Type B pancreatic cell (in vitro differentiated cells): ENCODE measurements around the gene TENM3. TPM values are rescaled to one million over a fixed set of nuclear protein-coding genes. Genes with fewer than 3 reads are reported as not detected.

ENCODE experiments used
- DNase-seq: peaks from one replicate; pipeline ENCODE4 v3.0.0; 2021; ENCODE audit warnings: mixed read lengths; ENCODE audit not compliant: unreplicated experiment; ENCODE audit errors: extremely low spot score
- H3K27ac Mint-ChIP-seq: 2 replicates; pipeline ENCODE4 v1.8.0; 2021; ENCODE audit warnings: mild to moderate bottlenecking, mixed read lengths
- H3K27me3 Mint-ChIP-seq: 2 replicates; pipeline ENCODE4 v1.8.0; 2021; ENCODE audit warnings: mixed read lengths
- H3K36me3 Mint-ChIP-seq: 2 replicates; pipeline ENCODE4 v1.8.0; 2021; ENCODE audit warnings: mixed read lengths
- H3K4me1 Mint-ChIP-seq: one replicate; pipeline ENCODE4 v1.8.0; 2021; ENCODE audit warnings: mixed read lengths; ENCODE audit not compliant: unreplicated experiment
- H3K4me3 Mint-ChIP-seq: 2 replicates; pipeline ENCODE4 v1.8.0; 2021; ENCODE audit warnings: mild to moderate bottlenecking, mixed read lengths
- H3K9me3 Mint-ChIP-seq: 2 replicates; pipeline ENCODE4 v1.8.0; 2021; ENCODE audit warnings: mixed read lengths
- CTCF ChIP-seq: fragments of 200-600 bp; sonication (generic); conservative IDR thresholded peaks from 2 replicates; pipeline ENCODE4 v1.5.0; 2021; ENCODE audit warnings: antibody characterized with exemption, mild to moderate bottlenecking
- total RNA-seq: library from RNA; stranded (reverse); gene quantifications from 2 replicates; pipeline ENCODE4 v1.2.1, GENCODE V29; 2021; ENCODE audit warnings: low replicate concordance

TENM3 gene
- total RNA-seq, 1 donor from 2014 or later, result 73.5 TPM

GRCh38 chr4:182740256-182740655 lies 497.1 kb downstream of the TENM3 start:
- H3K27me3 Mint-ChIP-seq, result no peaks in the 10 kb centered on the region
- no peaks in the 10 kb centered on the region for H3K9me3 Mint-ChIP-seq
- peaks cover 10% of the 10 kb centered on the region for H3K4me1 Mint-ChIP-seq
- H3K36me3 Mint-ChIP-seq, result peaks cover 20% of the 10 kb centered on the region
- no peak for DNase-seq
- H3K4me3 Mint-ChIP-seq, result no peak overlapping the region
- TF ChIP-seq CTCF, result no peak
- no peak overlapping the region for H3K27ac Mint-ChIP-seq

GRCh38 chr4:182741054-182741453 lies 497.9 kb downstream of the TENM3 start:
- TF ChIP-seq CTCF, result no peak
- Mint-ChIP-seq H3K27ac (no peak overlapping the region), H3K4me1 (peaks cover 11% of the 10 kb centered on the region), H3K27me3 (no peaks in the 10 kb centered on the region), H3K36me3 (peaks cover 28% of the 10 kb centered on the region), H3K9me3 (peaks cover 4% of the 10 kb centered on the region), H3K4me3 (no peak overlapping the region)
- no peak for DNase-seq

- Mint-ChIP-seq H3K9me3 (peaks cover 10% of the 10 kb centered on the region), H3K36me3 (peaks cover 32% of the 10 kb centered on the region), H3K4me3 (no peak overlapping the region), H3K4me1 (peaks cover 10% of the 10 kb centered on the region), H3K27me3 (no peaks in the 10 kb centered on the region), H3K27ac (no peak overlapping the region)
- DNase-seq, result no peak
- TF ChIP-seq CTCF, result no peak
These were observed 498.7 kb downstream of the TENM3 start for GRCh38 chr4:182741914-182742313.

GRCh38 chr4:182743815-182744214 lies 500.6 kb downstream of the TENM3 start:
- TF ChIP-seq CTCF, result no peak
- peaks cover 27% of the 10 kb centered on the region for H3K36me3 Mint-ChIP-seq
- no peaks in the 10 kb centered on the region for H3K27me3 Mint-ChIP-seq
- H3K4me1 Mint-ChIP-seq, result peaks cover 10% of the 10 kb centered on the region
- DNase-seq, result no peak
- peaks cover 10% of the 10 kb centered on the region for H3K9me3 Mint-ChIP-seq
- H3K4me3 Mint-ChIP-seq, result no peak overlapping the region
- no peak overlapping the region for H3K27ac Mint-ChIP-seq

- Mint-ChIP-seq H3K27me3 (no peaks in the 10 kb centered on the region), H3K27ac (peak overlapping the region; percentile 56), H3K9me3 (peaks cover 10% of the 10 kb centered on the region), H3K4me1 (peaks cover 11% of the 10 kb centered on the region), H3K4me3 (peak overlapping the region; percentile 12), H3K36me3 (peaks cover 27% of the 10 kb centered on the region)
- DNase-seq, result no peak
- TF ChIP-seq CTCF, result no peak
These were observed 502.0 kb downstream of the TENM3 start for GRCh38 chr4:182745237-182745636.

GRCh38 chr4:182746876-182747275 lies 503.7 kb downstream of the TENM3 start:
- Mint-ChIP-seq H3K27ac (no peak overlapping the region), H3K27me3 (no peaks in the 10 kb centered on the region), H3K4me3 (no peak overlapping the region), H3K9me3 (peaks cover 10% of the 10 kb centered on the region), H3K36me3 (peaks cover 36% of the 10 kb centered on the region), H3K4me1 (peaks cover 20% of the 10 kb centered on the region)
- no peak for DNase-seq
- no peak for TF ChIP-seq CTCF
